GM18873 (cell line): Measurements from ENCODE around the gene PPDPF.

ENCODE experiments used
- ATAC-seq: cut with Tn5 transposase; IDR thresholded peaks from one replicate; pipeline ENCODE4 v1.9.1; 2021; ENCODE audit warnings: mild to moderate bottlenecking, moderate library complexity, moderate number of reproducible peaks; ENCODE audit not compliant: unreplicated experiment, low FRiP score

Gene PPDPF

GRCh38 chr20:63487116-63487764 is 33.3 kb upstream of the PPDPF start:
- no peak for ATAC-seq

GRCh38 chr20:63487781-63488241 is 32.8 kb upstream of the PPDPF start:
- no peak for ATAC-seq

GRCh38 chr20:63488315-63489251 is 32.0 kb upstream of the PPDPF start:
- no peak for ATAC-seq

GRCh38 chr20:63490416-63490815 is 30.1 kb upstream of the PPDPF start:
- no peak for ATAC-seq

- ATAC-seq, result no peak
Measured at GRCh38 chr20:63491078-63491477, 29.5 kb upstream of the PPDPF start.

GRCh38 chr20:63491635-63492230 is 28.8 kb upstream of the PPDPF start:
- no peak for ATAC-seq

GRCh38 chr20:63492518-63492917 is 28.0 kb upstream of the PPDPF start:
- no peak for ATAC-seq

- no peak for ATAC-seq
Measured at GRCh38 chr20:63492982-63493381, 27.6 kb upstream of the PPDPF start.

GRCh38 chr20:63493563-63494020 is 27.0 kb upstream of the PPDPF start:
- ATAC-seq, result no peak

- ATAC-seq, result no peak
Measured at GRCh38 chr20:63494084-63494419, 26.5 kb upstream of the PPDPF start.

GRCh38 chr20:63494420-63495166 is 26.0 kb upstream of the PPDPF start:
- no peak for ATAC-seq

GRCh38 chr20:63495167-63495720 is 25.3 kb upstream of the PPDPF start:
- ATAC-seq, result no peak

- ATAC-seq, result no peak
Measured at GRCh38 chr20:63495741-63496595, 24.6 kb upstream of the PPDPF start.

GRCh38 chr20:63496596-63497120 is 23.9 kb upstream of the PPDPF start:
- ATAC-seq, result no peak

- ATAC-seq, result no peak
Measured at GRCh38 chr20:63497138-63497945, 23.2 kb upstream of the PPDPF start.

- ATAC-seq, result no peak
Measured at GRCh38 chr20:63497946-63498935, 22.3 kb upstream of the PPDPF start.

GRCh38 chr20:63498960-63499337 is 21.6 kb upstream of the PPDPF start, which contains the start of gene EEF1A2:
Gene EEF1A2, minus strand, starts transcription at chr20:63499083. Its CDS starts 1,320 bp downstream, at chr20:63497763.
- no peak for ATAC-seq
